HG02970 (cell line): ENCODE data around the gene PRKG1.
"Not testable (repeated sequence)": the region's sequence is repeated elsewhere in the genome, so short reads cannot be mapped to it uniquely, and the experiment has no call there.

Experiments
- ATAC-seq: cut with Tn5 transposase; IDR thresholded peaks from one replicate; pipeline ENCODE4 v1.9.1; 2021; ENCODE audit warnings: mild to moderate bottlenecking, moderate library complexity, moderate number of reproducible peaks; ENCODE audit not compliant: unreplicated experiment, low FRiP score

Gene PRKG1

DNA sequence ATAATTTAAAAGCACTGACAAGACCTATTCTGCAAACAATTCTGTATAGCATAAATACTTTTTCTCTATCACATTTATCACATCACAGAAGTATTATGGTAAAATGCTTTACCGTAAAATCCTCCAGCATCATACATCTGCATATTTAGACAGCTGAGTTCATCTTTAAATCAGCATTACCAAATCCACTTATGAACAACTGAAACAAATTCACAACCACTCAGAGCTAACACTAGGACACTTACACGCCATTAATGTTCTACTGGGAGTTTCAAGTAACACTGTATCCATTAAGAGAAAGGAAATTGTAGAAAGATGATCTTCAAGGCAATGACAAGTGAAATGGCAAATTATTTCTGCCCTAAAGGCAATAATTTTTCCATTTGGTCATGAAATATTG, 1134.1 kb downstream of the PRKG1 start:
- no peak for ATAC-seq

DNA sequence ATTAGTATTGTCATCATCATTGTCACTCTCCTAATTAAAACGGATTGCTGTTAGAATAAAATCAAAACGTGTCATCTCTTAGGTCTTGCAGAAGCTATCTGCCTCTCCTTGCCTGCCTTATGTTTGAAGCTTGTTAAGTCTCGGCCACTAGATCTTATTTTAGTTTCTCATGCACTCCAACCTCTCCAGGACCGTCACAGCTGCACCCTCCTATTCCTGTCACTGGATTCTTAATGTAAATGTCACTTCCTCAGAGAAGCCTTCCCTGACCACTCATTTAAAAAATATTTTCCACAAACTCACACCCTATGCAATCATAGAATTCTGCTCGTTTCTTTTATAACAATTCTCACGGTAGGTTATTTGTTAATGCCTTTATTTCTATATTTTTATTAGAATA, 1135.9 kb downstream of the PRKG1 start:
- no peak for ATAC-seq

DNA sequence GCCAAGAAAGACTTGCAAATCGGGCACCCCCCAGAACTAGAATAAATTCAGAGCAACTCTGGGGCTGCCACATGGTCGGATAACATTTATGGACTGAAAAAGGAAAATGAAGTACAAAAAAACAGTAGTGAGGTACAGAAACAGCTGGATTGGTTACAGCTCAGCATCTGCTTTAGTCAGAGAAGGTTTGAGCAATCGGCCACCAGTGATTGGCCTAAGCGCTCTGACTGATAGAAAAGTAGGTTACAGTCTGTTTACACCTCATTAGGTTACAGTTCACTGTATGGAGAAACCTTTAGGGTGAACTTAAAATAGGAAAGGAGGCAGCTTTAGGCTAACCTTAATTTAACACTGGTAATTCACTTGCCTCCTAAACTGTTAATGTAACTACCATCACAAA, 1137.8 kb downstream of the PRKG1 start:
- no peak for ATAC-seq

DNA sequence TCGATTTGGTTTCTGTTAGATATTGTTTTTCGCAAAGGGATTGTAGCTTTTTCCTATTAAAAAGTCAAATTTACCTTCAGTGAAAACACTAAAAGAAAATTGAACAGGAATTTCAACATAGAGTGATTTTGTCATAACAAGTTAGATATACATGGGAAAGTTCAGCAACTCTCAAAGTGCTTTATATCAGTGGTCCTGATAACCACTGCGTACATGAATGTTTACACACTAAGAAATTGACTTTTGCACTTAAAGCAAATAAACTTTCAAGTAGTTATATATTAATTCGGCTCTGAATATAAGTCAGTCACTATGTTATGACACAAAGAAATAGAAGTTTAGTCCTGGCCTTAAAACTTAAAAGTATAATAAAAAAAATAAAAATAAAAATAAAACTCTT, 1138.5 kb downstream of the PRKG1 start:
- ATAC-seq: no peak

DNA sequence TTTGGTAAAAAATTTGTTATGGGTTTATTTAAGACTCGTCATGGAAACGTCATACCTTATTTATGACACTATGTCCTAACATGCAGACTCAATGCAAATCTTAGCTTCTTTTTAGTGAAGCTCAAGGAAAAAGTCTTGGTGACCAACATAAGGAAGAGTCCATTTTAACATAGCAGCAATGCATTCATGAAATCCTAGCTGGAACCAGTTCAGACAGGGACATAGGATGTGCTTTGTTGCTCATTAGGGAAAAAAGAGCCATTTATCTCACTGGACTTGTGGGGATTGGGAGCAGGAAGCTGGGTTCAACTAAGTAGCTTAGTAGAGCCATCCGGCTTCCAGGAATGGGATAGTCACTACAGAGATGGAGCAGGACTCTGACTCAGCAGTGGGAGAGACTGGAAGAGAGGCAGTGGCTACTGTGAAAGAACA, 1139.0 kb downstream of the PRKG1 start:
- no peak for ATAC-seq

DNA sequence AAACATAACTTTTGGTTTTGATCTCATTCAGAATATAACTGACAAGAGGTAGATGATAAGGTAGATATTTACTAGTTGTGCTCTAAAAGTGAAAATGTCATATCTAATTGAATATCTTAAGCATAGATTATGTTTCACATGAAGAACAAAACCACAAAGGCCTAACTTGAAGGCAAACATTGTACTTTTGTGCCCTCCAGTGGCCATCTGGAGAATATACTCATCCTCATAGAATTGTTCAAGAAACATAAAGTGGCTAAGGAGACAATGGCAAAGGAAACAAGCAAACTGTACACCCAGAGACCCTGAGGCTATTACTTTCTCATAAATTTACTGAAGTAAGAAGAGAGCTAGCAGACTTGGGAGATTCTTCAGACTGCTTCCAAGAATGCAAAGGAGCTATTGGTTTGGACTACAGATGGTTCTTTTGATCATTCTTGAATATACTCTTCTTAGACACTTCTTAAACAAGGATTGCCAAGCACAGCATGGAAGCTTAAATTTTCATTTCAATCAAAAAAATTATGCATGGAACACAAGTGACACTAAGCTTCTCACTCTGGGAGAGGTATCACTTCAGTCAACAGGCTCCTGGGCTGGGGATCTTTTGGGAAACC, 1141.6 kb downstream of the PRKG1 start:
- ATAC-seq: peak; percentile 81

DNA sequence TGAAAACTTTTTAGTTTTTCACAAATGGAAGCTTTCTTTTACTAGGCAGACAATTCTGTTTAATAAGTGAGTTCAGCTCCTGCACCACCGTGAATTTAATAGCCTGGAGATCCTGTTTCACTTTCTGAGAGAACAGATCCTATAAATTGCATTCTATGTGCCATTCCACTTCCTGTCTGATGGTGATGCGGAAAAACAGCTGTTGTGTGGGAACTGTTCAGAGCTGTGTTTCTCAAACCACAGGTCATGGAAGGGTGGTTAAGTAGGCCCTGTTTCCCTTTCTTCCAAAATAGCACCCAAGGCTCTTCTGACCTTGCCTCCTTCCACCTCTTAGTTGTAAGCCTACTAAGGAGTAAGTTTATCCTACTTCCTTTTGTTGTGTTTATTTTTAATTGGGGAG, 1142.6 kb downstream of the PRKG1 start:
- ATAC-seq: peak; percentile 46

DNA sequence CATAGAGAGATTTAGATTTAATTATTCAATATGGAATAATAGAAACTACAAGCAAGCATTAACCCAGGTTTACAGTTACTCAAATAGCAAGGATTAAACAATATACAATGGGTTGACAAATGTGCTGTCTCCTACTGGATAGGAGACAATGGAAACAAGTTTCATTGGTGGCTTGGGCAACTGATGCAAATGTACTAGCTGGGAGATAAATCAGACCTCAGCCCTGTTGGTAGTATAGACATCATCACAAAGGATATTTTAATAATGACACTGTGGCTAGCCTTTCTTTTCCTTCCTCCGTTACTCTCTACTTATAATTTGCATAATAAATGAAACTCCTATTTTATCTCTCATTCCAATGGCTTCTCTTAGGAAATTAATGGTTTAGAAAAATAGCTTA, 1143.2 kb downstream of the PRKG1 start:
- ATAC-seq: no peak

DNA sequence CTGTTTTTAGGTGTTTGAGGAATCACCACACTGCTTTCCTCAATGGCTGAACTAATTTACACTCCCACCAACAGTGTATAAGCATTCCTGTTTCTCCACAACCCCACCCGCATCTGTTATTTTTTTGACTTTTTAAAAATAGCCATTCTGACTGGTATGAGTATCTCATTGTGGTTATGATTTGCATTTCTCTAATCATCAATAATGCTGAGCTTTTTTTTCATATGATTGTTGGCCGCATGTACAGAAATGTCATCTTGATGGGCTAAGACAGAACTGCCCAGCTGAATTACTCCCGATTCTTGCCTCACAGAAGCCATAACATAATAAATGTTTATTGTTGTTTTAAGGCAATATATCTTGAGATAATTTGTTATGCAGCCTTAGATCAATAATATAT, 1146.7 kb downstream of the PRKG1 start:
- no peak for ATAC-seq

DNA sequence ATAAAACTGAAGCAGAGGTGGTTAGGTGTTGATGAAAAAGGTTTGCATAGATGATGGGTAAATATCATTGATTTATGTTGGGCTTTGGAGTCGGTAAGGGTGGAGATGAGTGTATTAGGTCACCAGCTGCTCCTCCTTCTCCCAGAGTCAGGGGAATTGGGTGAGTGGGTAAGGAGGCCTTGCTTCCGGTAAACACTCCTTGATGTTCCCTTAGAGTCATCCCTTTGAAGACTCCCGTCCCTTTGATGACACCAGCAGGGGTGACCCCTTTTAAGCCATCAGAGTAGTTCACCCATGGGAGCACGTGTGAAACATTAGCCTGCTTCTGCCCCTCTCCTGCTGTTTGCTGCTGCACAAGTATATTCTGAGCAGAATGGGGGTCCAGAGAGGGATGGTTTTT, 1147.6 kb downstream of the PRKG1 start:
- ATAC-seq: no peak

DNA sequence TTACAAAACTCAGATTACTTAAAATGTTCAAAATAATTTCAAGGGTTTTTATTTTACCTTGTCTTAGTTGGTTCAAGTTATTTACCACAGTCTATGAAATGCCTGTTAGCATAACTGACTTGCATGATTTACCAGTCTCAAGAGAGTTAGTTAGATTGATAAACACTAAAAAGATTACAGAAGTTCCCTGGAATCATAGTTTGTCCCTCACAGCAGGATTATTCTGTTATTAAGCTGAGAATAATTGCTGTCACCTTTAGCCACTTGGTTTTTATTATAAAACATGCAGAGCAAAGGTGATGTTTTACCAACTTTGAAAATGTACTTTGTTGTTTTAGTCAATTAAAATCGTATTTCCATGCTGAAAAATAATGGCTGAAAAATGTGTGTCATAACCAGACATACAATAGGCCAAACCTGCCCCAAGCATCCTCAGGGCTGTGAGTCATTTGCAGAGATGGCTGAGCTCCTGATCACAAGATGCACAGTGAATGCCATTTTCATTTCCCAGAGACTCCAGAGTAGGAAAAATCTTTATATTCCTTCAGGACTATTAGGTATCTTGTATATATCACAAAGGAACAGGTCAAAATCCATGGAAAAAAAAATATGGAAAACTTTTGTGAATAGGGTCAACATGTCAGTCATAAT, 1152.0 kb downstream of the PRKG1 start:
- no peak for ATAC-seq

DNA sequence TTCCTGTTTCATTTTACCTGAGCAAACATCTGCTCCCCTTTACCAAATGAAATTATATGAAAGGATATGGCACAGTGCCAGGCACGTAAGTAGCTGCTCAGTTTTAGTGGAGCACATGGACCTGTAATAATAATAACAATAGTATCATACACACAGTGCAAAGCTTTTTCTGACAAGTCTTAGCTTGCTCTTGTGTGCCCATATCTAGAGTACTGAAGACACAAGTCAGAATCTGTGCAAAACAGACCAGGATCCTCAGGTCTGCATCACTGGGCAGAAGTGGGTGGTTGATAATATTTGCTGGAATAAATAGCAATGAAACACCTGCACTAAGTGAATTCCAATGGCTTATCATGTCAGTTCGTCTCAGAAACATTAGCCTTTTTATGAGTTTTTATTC, 1154.3 kb downstream of the PRKG1 start:
- no peak for ATAC-seq

DNA sequence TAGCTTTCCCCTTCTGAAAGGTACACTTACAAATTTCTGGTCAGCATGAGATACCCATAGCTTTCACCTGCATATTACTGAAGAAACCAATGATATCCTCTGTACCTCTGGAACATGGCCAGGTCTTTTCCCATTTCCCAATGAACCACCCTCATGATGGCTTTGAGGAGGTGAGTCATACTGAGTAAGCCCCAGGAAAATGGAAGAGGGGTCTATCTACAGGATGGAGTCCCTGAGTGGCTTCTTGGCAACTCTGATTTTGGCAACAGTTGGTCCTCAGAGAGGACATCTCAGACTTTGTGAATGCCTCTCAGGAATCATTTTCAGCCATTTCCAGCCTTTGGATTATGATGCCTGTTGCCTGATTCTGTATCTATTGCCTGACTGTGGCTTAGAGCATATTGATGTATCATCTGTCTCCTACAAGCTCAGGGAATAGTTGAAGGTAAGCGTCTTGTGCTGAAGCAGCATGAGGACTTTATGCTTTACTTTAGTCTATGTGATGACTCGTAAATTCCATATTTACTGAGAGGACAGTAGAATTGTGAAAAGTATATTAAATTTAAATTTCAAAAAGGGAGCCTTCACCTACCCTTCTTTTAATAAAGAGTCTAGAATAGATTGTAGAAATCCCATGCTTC, 1155.1 kb downstream of the PRKG1 start:
- no peak for ATAC-seq

DNA sequence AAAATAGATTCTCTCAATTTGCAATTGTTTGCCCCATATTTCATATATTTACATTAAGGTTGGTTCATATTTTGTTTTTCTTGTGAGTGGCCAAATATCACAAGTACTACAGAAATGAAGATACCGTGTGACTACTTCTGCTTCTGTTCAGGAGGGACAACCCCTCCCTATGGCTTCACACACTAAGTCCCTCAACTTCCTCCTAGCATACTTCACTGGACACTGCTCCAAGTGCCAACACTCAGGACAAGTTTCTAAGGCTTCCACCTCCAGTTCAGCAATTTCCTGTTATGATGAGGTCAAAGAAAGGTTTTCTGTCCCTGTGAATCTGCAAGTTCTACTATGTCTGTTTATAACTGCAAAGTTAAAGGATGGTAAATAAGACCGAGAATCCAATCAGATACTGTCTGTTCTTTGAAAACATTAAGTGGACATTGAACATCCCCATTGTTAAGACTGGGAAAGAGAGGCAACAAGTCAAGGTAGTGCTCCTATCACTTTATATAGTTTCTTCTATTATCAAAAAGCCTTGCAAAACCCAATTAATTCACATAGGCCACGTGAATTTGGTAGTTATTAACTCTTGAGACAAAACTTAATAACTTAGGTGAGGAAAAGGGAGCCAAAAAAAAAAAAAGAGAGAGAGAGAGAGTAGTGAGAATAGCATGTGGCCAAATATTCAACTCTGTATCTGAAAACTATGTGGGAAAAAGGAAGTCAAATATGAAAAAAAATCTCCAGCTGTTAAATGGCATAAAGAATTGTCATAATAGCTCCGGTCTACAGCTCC, 1158.5 kb downstream of the PRKG1 start:
- peak; percentile 98 for ATAC-seq

DNA sequence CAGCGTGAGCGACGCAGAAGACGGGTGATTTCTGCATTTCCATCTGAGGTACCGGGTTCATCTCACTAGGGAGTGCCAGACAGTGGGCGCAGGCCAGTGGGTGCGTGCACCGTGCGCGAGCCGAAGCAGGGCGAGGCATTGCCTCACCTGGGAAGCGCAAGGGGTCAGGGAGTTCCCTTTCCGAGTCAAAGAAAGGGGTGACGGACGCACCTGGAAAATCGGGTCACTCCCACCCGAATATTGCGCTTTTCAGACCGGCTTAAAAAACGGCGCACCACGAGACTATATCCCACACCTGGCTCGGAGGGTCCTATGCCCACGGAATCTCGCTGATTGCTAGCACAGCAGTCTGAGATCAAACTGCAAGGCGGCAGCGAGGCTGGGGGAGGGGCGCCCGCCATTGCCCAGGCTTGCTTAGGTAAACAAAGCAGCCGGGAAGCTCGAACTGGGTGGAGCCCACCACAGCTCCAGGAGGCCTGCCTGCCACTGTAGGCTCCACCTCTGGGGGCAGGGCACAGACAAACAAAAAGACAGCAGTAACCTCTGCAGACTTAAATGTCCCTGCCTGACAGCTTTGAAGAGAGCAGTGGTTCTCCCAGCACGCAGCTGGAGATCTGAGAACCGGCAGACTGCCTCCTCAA, 1159.2 kb downstream of the PRKG1 start:
- ATAC-seq: not testable (repeated sequence)

DNA sequence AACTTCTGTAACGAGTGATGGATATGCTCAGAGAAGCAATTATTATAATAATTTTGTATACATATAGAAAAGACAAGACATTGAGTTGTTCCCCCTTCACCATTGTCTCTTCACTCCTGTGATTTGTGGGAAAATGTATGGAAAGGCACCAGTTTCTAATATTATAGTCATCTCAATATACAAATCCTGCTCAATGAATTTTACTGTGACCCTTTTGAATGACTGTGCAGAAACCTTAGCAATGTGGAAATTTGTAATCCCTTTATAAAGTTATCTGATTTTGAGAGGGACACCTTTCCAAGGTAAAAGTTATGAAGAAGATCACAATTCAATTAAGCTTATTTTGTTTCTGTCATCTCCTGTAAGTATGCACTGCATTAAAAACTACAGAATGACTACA, 1165.5 kb downstream of the PRKG1 start:
- no peak for ATAC-seq

DNA sequence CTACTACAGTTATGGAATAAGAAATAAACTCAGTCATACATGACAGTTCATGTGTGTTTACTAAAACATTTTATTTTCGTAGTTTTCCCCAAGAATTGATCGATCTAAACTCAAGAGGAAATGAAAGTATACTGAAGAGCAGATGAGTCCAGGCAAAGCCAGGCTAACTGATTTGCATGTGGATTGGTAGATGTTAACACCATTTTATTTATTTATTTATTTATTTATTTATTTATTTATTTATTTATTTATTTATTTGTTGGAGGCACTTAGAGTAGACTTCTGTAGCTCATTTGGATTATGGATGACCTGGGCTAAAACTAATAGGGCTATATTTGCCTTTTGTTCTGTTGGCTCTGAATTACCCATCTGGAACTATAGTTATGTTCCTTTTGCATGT, 1171.3 kb downstream of the PRKG1 start:
- ATAC-seq: no peak

DNA sequence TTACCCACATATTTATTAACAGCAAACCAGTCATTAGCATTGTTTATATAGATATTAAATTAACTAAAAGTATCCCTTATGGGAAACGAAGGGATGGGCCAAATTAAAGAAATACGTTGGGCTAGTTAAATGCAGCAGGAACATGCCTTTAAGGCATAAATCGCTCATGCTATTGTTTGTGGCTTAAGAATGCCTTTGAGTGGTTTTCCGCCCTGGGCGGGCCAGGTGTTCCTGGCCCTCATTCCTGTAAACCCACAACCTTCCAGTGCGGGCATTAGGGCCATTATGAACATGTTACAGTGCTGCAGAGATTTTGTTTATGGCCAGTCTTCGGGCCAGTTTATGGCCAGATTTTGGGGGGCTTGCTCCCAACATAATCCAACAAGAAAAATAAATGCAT, 1173.6 kb downstream of the PRKG1 start:
- ATAC-seq: not testable (repeated sequence)

DNA sequence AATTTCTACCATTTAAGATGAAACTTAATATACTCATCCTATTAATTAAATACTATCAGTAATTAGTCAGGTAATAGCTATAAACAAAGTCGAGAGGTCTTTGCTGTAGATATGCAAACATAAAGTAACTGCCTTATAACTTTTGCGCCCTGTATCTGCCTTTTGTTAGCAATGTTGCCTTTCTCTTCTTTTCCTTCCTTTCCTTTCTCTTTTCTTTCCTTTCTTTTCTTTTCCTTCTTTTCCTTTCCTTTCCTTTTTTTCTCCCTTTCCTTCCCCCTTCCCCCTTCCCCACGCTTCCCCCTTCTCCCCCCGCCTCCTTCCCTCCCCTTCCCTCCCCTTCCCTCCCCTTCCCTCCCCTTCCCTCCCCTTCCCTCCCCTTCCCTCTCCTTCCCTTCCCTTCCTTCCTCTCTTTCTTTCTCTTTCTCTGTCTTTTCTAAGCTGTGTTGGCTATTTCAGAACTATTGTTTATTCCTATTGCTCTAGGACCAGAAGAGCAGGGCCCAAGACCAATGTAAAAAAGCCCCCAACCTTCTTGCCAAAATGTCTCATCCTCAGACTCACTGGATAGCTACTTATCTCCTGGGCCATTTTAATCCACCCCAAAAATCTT, 1174.5 kb downstream of the PRKG1 start:
- no peak for ATAC-seq

DNA sequence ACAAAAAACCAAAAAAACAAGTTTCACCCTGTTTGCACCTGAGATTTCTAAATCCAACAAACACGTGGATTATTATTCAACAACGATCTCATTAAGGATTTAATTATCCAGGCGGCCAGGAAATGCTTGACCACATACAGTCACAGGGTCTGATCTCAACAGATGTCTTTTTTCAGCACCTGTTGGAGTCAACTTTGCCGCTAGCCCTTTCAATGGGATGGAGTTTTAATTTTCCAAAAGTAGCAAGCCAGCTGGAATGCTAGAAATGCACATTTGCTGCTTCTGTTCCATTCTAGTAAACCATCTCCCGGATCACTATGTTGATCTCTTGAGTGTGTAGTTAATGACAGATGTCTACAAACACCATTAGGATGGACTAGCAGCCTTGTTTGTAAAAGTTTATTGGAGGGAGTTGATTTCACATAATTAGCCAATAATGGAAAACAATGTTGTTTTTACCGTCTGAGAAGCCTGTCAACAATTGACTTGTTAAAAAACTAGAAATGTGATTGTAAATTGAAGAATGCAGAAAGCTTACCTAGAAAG, 1175.6 kb downstream of the PRKG1 start:
- no peak for ATAC-seq
